Stimulated activated CD8-positive, alpha-beta memory T cell treated with anti-CD3 and anti-CD28 coated beads, Interleukin-12 subunit alpha, Interleukin-12 subunit beta, amount 100 ng/mL, for 24 hours (primary cell): ENCODE results near the gene RNF145.

Source experiments
- DNase-seq: peaks from one replicate; pipeline ENCODE4 v3.0.0-alpha.2; 2020; ENCODE audit errors: extremely low read depth

RNF145 gene

DNA sequence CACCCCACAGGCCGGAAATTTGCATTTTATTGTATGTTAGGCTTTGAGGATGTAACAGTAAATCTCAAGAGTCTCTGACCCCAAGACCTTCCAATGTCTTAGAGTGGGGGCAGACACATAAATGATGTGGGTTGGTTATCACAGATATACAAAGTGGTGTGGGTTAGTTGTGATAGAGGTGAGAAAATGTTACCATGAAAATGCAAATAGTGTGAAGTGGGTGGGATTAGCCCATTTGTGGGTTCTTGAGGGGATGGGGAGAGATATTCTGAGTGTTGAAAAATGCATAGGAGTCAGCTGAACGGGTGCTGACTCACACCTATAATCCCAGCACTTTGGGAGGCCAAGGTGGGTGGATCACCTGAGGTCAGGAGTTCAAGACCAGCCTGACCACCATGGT is 7.9 kb upstream of the RNF145 start:
- no peak for DNase-seq

DNA sequence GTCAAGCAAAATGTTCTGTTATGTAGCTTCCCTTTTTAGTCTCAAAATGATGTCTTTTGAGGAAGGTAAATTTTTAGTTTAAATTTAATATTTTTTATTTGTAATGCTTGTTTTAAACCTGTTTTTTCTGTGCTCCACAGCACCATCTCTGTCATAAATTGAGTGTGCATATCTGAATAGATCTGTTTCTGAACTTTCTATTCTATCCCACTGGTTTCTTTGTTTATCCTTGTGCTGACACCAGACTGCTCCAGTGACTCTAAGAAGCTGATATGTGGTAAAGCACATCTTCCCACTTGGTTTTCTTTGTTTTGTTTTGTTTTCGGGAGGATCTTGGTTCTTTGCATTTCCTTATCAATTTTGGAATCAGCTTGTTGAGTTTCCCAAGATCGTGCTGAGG is 7.1 kb upstream of the RNF145 start:
- no peak for DNase-seq

DNA sequence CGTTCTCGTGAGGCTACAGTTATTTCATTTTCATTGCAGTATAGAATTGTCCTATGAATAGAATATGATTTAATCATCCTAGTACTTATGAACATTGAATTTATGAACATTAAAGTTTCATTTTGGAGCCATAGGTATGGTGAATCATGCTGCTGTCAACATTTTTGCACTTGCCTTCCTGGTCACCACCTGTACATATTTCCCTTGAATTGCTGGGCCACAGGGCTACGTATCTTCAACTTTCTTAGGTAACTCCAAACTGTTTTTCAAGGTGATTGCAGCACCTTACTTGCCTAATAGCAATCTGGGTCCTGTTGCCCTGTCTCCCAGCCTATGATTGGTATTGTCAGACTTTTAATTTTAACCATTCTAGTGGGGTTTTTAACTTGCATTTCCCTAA is 6.5 kb upstream of the RNF145 start:
- no peak for DNase-seq

DNA sequence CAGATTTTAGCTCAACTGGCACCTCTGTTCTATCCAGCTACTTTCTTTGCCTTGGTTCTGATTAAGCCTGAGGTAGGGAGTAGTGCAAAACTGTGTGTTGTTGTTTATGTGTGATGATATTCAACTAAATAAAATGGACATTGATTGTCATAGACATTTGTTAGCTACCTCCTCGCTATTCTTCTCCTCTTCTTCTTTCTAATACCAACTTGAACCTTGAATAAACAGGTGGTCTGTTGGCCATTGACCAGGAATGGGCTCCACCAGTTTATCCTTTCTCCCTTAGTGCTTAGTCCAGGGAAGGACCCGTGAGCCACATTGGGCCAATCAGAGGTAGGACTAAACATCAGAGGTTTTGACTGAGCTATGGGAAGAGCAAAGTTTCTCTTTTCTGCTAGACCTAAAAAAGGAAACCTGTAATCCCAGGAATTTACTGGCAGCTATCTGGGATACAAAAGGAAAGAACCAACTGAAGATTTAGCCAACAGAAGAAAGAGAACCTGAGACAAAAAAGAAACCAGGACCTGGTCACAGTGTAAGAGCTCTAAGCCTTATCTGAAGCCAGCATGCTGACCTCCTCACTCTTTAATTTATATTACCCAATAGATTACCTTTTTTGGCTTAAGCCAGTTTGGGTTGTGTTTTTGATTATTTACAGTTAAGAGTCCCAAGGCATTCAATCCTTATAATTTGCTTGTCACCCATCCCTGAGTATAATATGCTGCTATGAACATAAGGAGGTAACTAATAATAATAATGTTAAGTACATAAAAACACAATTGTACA is 5.3 kb upstream of the RNF145 start:
- no peak for DNase-seq

DNA sequence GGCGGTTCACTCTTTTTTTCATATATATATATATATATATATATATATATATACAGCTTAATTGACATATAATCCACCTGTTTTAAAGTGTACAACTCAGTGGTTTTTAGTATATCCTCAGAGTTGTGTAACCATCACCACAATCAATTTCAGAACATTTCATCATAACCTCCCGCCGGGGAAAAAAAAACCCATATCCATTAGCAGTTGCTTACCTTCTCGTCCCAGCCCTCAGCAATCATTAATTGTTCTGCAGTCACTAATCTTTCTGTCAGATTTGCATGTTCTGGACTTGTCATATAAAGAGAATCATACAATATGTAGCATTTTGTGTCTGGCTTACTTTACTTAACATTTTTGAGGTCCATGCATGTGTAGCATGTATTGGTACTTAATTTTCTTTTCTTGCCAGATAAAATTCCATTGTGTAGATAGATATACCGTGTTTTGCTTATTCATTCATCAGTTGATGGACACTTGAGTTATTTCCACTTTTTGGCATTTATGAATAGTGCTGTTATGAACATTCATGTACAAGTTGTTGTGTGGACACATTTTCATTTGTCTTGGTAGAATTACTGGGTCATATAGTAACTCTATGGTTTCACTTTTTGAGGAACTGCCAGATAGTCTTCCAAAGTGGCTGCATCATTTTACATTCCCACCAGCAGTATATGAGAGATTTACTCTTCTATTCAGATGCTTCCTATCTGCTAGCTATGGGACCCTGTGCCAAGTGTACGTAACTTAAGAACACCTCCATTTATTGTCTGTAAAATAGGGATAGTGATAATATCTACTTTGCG is 3.5 kb upstream of the RNF145 start:
- DNase-seq = no peak

- no peak for DNase-seq
Measured at GRCh38 chr5:159211729-159212174, 2.4 kb upstream of the RNF145 start.

GRCh38 chr5:159210846-159211245 is 1.5 kb upstream of the RNF145 start:
- DNase-seq = no peak

- no peak for DNase-seq
Measured at GRCh38 chr5:159210210-159210661, 883 bp upstream of the RNF145 start.

DNA sequence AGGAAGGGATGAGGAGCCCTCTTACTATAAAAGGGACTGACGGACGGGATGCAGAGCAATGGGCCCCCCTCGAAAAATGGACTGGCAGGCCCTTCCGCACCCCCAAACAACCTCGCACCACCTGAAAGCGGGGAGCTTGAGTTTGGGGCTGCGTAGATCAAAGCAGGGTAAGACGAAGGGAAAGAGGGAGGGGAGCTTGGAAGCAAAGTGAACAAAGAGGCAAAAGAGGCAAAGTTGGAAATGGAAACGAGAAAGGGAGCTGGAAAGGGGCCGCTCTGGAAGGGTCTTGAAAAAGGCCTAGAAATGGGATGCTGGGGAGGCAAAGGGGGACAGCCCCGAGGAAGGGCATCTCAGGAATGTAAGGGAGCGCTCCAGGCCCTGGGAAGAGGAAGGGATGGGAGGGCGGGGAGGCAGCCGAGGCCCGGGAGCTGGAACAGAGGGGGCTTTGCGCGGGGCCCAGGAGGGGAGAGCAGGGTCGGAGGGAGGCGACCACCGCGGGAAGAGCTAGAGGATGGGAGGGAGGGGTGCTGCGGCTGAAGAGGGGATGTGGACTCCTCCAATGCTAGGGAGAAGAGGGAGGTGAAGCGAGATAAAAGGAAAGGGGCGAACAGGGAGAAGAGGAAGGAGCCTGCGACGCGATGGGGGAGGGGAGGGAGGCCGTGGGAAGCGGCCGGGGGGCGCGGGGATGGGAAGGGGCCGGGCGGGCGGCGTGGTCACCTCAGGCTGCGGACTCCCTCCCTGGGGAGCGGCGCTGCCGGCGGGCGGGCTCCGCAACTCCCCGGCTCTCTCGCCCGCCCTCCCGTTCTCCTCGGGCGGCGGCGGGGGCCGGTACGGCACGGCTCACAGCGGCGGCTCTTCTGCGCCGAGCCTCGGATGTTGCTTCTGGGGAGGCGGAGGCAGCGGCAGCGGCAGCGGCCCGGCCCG is 577 bp downstream of the RNF145 start:
- no peak for DNase-seq

DNA sequence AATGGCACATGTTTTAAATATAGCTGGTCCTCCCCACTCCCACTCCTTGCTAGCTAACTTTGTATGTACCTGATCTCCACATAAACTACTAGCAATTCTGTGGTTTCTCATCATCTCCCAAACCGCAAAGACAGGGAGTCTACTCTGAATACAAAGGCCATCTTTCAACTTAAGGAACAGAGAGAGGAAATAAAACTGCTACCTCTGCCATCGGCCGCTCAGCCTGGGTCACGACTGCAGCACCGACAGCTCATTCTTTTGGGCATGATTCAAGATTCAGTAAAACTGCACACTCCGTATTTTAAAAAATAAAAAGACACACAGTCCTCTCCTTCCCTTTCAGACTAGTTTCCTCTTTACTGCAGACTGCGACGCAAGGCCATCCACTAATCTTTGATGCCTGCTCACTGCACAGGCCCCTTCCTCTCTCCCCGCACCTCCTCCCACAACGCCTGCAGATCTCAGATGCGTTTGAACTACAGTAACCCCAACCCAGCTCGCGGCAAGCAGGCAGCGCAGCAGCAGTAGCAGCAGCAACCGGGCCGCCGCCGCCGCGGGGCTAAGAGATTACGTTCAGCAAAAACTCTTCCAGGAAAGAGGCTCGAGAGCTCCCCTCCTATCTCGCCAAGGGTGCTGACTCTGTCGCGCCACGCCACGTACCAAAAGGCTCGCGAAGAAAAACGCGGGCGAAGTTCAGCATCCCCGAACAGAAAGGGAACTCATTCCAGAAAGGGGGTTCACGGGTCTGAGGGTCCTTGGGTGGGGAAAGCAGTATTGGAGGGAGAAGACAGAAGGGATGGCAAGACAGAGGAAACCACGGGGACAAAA is 1.5 kb downstream of the RNF145 start:
- peak; percentile 50 for DNase-seq

GRCh38 chr5:159207222-159207685 is 2.1 kb downstream of the RNF145 start:
- no peak for DNase-seq

GRCh38 chr5:159206818-159207217 is 2.5 kb downstream of the RNF145 start:
- no peak for DNase-seq

GRCh38 chr5:159206368-159206767 is 3.0 kb downstream of the RNF145 start:
- no peak for DNase-seq

DNA sequence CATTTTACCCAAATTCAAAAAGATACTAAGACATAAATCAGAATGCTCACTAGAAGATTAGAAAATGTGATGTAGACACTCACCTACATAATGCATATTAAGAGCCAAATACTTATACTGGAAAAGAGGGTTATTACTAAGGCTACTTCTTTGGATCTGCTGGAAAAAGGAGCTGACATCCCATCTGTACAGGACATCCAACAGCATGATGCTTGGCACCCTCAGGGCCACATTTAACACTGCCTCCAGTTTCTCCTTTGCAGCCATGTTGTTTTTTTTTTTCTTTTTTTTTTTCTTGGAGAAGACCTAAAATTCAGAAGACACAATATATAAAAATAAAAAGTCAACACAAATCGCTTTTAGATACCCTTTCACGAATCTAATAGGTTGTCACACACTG is 6.0 kb downstream of the RNF145 start:
- no peak for DNase-seq

GRCh38 chr5:159202151-159202550 is 7.2 kb downstream of the RNF145 start:
- no peak for DNase-seq

GRCh38 chr5:159199780-159200179 is 9.6 kb downstream of the RNF145 start:
- no peak for DNase-seq

DNA sequence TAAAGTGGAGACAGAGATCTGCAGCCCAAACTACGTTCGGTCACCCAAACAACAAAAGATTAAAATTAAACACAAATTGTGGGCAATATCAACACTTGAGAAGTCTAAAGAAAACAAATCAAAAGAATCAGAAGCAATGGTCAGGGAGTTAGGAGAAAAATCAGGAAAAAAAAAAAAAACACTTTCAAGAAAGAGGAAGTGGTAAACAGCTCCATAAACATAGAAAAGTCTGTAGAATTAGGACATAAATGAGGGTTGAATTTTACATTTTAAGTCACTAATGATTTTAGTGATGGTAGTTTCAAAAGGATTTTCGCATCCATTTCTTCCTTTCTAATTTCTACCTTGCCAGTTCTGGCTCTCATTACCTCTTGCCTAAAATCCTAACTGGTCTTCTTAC is 10.1 kb downstream of the RNF145 start:
- DNase-seq = no peak

DNA sequence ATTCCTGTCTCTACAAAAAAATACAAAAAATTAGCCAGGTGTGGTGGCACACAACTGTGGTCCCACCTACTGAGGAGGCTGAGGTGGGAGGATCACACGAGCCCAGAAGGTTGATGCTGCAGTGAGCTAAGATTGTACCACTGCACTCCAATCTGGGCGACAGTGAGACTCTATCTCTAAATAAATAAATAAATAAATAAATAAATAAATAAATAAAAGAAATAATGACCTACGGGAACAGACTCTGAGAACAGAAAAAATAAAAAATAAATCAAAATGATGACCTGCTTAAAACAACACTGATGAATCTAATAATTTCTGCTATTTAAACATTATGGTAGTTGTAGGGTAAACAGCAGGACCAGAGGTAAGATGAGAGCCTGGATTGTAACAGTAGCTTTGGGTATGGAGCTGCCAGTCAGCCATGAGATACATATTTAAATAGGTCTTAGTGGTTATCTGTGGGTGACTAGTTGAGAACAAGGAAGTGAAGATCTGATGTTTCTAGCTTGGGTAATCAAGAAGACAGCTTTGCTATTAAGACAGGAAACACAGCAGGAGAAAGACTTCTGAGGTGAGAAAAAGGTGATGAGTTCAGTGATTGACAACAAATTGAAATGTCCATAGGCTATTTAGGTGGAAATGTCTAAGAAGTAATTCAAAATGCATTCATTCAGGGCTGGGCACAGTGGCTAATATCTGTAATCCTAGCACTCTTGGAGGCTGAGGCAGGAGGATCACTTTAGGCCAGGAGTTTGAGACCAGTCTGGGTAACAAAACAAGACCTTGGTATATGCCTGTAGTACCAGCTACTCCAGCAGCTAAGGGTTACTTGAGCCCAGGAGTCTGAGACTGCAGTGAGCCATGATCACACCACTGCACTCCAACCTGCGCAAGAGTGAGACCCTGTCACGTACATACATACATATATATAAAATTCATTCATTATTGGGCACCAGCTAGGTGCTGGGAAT is 11.0 kb downstream of the RNF145 start:
- DNase-seq = no peak

DNA sequence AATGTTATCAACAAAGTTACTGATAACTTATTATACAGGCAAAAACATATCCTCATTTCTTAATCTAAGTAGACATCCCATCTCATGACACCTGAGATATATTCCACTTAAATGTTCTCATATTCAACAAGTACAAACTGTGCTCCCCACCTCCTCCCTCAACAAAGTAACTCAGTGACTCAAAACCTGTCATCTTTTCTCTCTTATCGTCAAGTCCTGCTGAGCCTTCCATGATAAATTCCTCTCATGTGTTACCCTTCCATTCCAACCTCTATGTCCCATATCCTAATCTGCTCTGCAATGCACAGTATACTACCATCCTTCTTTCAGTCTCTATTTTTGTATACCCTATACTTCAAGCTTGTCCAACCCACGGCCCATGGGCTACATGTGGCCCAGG is 13.6 kb downstream of the RNF145 start:
- no peak for DNase-seq

DNA sequence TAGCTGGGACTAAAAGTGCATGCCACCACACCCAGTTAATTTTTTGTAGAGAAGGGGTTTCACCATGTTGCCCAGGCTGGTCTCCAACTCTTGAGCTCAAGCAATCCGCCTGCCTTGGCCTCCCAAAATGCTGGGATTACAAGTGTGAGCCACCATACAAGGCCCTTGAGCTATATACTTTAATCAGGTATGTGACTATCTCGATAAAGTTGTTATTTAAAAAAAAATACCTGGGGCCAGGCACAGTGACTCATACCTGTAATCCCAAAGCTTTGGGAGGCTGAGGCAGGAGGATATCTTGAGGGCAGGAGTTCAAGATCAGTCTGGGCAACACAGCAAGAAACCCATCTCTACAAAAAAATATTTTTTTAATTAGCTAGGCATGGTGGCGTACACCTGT is 19.2 kb downstream of the RNF145 start:
- no peak for DNase-seq
